Spleen (tissue), 11 donors: ENCODE data around the gene EIF1AD. TPM values are rescaled to one million over a fixed set of nuclear protein-coding genes. Genes with fewer than 3 reads are reported as not detected.

Source experiments
- DNase-seq: peaks from one replicate; pipeline ENCODE4 v3.0.0-alpha.2; 2020
- H3K27ac ChIP-seq, 8 donors: fragments of 200-600 bp; sonication (generic) in 7 of 8; 1 replicate in 4 of 8; 2 replicates in 4 of 8; pipeline versions ENCODE4 v1.5.0 to v1.8.0; 2016 to 2021; ENCODE audit warnings: inconsistent platforms in 4 of 8, mild to moderate bottlenecking in 4 of 8, moderate library complexity in 1 of 8
- H3K27me3 ChIP-seq, 7 donors: fragments of 200-600 bp; sonication (generic) in 6 of 7; replicated peaks in 1 of 7; 1 replicate in 4 of 7; 2 replicates in 3 of 7; pipeline versions ENCODE4 v1.5.0 to v1.8.0; 2016 to 2021; ENCODE audit warnings: inconsistent platforms in 3 of 7, mild to moderate bottlenecking in 1 of 7
- H3K36me3 ChIP-seq, 6 donors: fragments of 200-600 bp; sonication (generic) in 5 of 6; 1 replicate in 4 of 6; 2 replicates in 2 of 6; pipeline versions ENCODE4 v1.5.0 to v1.8.0; 2016 to 2021; ENCODE audit warnings: inconsistent platforms in 2 of 6
- H3K4me1 ChIP-seq, 6 donors: fragments of 200-600 bp; sonication (generic) in 5 of 6; 1 replicate in 3 of 6; 2 replicates in 3 of 6; pipeline versions ENCODE4 v1.5.0 to v1.8.0; 2016 to 2021; ENCODE audit warnings: inconsistent platforms in 3 of 6
- H3K4me3 ChIP-seq, 8 donors: fragments of 200-600 bp; sonication (generic) in 7 of 8; 1 replicate in 4 of 8; 2 replicates in 4 of 8; pipeline versions ENCODE4 v1.5.0 to v1.8.0; 2016 to 2021; ENCODE audit warnings: inconsistent platforms in 4 of 8, mild to moderate bottlenecking in 4 of 8, moderate library complexity in 2 of 8
- H3K9me3 ChIP-seq, 8 donors: fragments of 200-600 bp; sonication (generic) in 7 of 8; 1 replicate in 4 of 8; 2 replicates in 4 of 8; pipeline versions ENCODE4 v1.5.0 to v1.8.0; 2016 to 2021; ENCODE audit warnings: inconsistent platforms in 4 of 8
- POLR2A ChIP-seq, 3 donors: fragments of 450-650 bp; IDR thresholded peaks; one replicate each; pipeline ENCODE4 v1.5.1; 2017; ENCODE audit warnings: antibody characterized with exemption in 3 of 3, mild to moderate bottlenecking in 1 of 3
- POLR2AphosphoS5 ChIP-seq, 3 donors: sonication (generic); formaldehyde crosslinking; IDR thresholded peaks; one replicate each; pipeline ENCODE4 v1.5.1; 2017; ENCODE audit warnings: antibody characterized with exemption in 3 of 3
- WGBS, 5 donors: extraction: QIAGEN DNeasy Blood & Tissue Kit in 3 of 5; methylation state at CpG; one replicate each; pipeline versions ENCODE4 v1.1.5 to v1.1.7; 2013 to 2018; 5-methylcytosine and 5-hydroxymethylcytosine counted together
- intact Hi-C: fragments of 100-400 bp; cut with DNase I; formaldehyde crosslinking; loops from one replicate; pipeline ENCODE4 v1.15.0; 2023; ENCODE audit warnings: low total_unique reads
- polyA plus RNA-seq, 3 donors: library from polyadenylated mRNA; stranded (reverse); fragments of 200-250 nt; gene quantifications; one replicate each; pipeline ENCODE4 v1.2.1, GENCODE V29; 2013
- total RNA-seq, 7 donors: library from RNA; depleted of rRNA in 3 of 7; stranded (reverse); fragments of >200 nt in 3 of 7; fragmentation: NEBNext Ultra II Directional in 4 of 7; extraction: Animal tissue kit (Norgen Biotek cat#: 25700) in 4 of 7; gene quantifications; one replicate each; pipeline versions ENCODE4 v1.1.0 to v1.2.1, GENCODE V29; 2016 to 2021
- TF ChIP-seq, protein P1 (sequence below), 11 experiments: fragments of 200-600 bp in 7 of 11; fragments of 450-650 bp in 4 of 11; sonication (generic) in 4 of 11; IDR thresholded peaks in 8 of 11; conservative IDR thresholded peaks in 3 of 11; 1 replicate in 7 of 11; 2 replicates in 4 of 11; pipeline versions ENCODE4 v1.4.0 to v1.8.0; 2016 to 2021; ENCODE audit warnings: antibody characterized with exemption in 11 of 11, inconsistent platforms in 4 of 11, mild to moderate bottlenecking in 1 of 11
- donor health status: healthy with polysubstance abuse.
- donor health status: DM: no; HTN: no; CAD: no; lungs with moderate emphysema.
- donor health status: DM: no; HTN: no; CAD: no.
- donor health status: Bipolar disorder and iron deficiency.
- donor health status: healthy.
- donor health status: DM: no; HTN: no; CAD: no.
- donor health status: DM: yes; HTN: yes; CAD: no.

The EIF1AD gene
- total and polyA plus RNA-seq, 10 donors, result 14.3 to 39.2 (median 29.5) TPM

DNA sequence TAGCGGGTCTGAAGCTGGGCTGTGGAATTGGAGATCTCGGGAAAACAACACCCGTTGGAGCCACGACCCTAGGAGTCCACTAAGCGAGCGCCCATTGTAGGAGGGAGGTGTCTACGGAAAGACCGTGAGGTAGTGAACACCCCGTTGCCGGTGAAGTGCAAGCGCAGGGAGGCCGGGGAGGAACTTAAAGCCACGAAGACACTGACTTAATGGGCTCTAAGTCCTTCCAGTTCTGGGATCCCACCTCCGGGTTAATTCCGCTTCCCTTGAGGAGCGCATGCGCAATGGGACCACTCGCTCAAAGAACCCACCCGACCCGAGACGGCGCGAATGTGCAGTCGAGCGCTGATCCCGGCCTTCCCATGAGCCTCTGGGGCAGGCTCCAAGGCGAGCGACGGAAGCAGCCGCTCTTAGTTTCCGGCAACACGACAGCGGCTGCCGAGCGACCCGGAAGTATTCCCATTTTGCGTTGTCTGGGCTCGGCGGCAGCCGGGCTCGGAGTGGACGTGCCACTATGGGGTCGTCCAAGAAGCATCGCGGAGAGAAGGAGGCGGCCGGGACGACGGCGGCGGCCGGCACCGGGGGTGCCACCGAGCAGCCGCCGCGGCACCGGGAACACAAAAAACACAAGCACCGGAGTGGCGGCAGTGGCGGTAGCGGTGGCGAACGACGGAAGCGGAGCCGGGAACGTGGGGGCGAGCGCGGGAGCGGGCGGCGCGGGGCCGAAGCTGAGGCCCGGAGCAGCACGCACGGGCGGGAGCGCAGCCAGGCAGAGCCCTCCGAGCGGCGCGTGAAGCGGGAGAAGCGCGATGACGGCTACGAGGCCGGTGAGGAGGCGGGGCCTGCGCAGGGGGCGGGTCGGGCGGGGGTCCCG lies 40.5 kb downstream of the EIF1AD start, which contains the start of gene SART1:
Gene SART1 (plus strand): TSS at position 468 of the 874 bp plus-strand sequence. CDS start 47 bp downstream, at position 515.
- no peaks in the 10 kb centered on the region for H3K9me3 ChIP-seq
- TF ChIP-seq, protein P1, sequence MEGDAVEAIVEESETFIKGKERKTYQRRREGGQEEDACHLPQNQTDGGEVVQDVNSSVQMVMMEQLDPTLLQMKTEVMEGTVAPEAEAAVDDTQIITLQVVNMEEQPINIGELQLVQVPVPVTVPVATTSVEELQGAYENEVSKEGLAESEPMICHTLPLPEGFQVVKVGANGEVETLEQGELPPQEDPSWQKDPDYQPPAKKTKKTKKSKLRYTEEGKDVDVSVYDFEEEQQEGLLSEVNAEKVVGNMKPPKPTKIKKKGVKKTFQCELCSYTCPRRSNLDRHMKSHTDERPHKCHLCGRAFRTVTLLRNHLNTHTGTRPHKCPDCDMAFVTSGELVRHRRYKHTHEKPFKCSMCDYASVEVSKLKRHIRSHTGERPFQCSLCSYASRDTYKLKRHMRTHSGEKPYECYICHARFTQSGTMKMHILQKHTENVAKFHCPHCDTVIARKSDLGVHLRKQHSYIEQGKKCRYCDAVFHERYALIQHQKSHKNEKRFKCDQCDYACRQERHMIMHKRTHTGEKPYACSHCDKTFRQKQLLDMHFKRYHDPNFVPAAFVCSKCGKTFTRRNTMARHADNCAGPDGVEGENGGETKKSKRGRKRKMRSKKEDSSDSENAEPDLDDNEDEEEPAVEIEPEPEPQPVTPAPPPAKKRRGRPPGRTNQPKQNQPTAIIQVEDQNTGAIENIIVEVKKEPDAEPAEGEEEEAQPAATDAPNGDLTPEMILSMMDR (IDR thresholded peaks at IDR 0.05 in 8 of 11, conservative IDR thresholded peaks at IDR 0.05 in 3 of 11), result peak in 3 of 11 experiments; percentile 11 to 36 (median 15)
- peak; percentile 95 to 97 (median 95) for TF ChIP-seq POLR2AphosphoS5 (IDR thresholded peaks at IDR 0.05)
- peak in 1 of 3 donors; percentile 51 for TF ChIP-seq POLR2A (IDR thresholded peaks at IDR 0.05)
- peak; percentile 99 for DNase-seq
- 0 to 1% (median 0%) methylated on average over 33 to 97 of the region's 97 CpGs for WGBS, 5 donors
- H3K36me3 ChIP-seq, result peaks cover 4 to 34% (median 29%) of the 10 kb centered on the region in 6 donors
- H3K4me1 ChIP-seq, result peaks cover 19 to 56% (median 44%) of the 10 kb centered on the region in 6 donors
- peak within 1 kb of the TSS; percentile 79 to 100 (median 98) for H3K4me3 ChIP-seq
- no peaks in the 10 kb centered on the region for H3K27me3 ChIP-seq
- intact Hi-C loops, result no loop called here
- peak within 1 kb of the TSS; percentile 64 to 97 (median 94) for H3K27ac ChIP-seq

DNA sequence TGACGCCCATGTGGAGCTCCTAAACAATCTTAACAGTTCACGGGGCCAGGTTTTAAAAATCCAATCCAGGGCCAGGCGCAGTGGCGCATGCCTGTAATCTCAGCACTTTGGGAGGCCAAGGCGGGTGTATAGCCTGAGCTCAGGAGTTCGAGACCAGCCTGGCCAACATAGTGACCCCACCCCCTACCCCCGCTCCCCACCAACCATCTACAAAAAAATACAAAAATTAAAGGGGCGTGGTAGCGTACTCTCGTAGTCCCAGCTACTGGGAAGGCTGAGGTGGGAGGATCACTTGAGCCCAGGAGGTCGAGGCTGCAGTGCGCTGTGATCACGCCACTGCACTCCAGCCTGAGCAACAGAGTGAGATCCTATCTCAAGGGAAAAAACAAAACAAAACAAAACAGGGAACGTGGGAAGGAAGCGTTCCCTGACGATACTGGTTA lies 41.1 kb downstream of the EIF1AD start:
- TF ChIP-seq POLR2AphosphoS5 (IDR thresholded peaks at IDR 0.05), result no peak
- no peak for TF ChIP-seq POLR2A (IDR thresholded peaks at IDR 0.05)
- TF ChIP-seq, protein P1 (IDR thresholded peaks at IDR 0.05 in 8 of 11, conservative IDR thresholded peaks at IDR 0.05 in 3 of 11), result no peak
- peaks cover 19 to 60% (median 44%) of the 10 kb centered on the region in 6 donors for H3K4me1 ChIP-seq
- intact Hi-C loops, result no loop called here
- DNase-seq, result peak; percentile 66
- no peaks in the 10 kb centered on the region for H3K9me3 ChIP-seq
- H3K27me3 ChIP-seq, result no peaks in the 10 kb centered on the region
- WGBS, 5 donors, result 52 to 59% (median 57%) methylated on average over 16 of the region's 16 CpGs
- H3K4me3 ChIP-seq, result peak overlapping the region; percentile 79 to 100 (median 98)
- peaks cover 0 to 28% (median 22%) of the 10 kb centered on the region in 6 donors for H3K36me3 ChIP-seq
- H3K27ac ChIP-seq, result peak overlapping the region; percentile 64 to 97 (median 94)

DNA sequence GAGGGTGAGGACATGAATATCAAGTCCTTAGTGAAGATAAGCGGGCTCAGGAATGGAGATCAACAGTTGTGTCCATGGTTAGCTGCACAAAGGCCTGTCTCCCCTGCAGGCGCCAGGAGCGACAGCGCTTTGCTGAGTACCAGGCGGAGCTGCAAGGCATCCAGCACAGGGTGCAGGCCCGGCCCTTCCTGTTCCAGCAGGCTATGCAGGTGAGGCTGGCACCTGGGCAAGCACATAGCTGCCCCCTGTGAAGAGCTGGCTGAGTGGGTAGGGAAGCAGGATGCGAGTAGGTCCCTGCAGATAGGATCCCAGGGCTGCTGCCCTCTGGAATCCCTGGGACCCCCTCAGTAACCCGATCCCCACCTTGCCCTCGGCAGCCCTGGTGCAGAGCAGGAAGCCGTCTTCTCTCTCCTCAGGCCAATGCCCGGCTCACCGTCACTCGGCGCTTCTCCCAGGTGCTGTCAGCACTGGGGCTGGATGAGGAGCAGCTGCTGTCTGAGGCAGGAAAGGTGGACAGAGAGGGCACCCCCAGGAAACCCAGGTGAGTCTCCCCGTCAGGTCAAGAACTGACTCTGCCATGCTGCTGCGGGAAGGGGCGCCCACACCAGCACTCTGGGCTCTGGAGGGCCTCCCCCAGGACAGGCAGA lies 43.1 kb downstream of the EIF1AD start:
- intact Hi-C loops, result no loop called here
- Histone ChIP-seq H3K27ac (no peak overlapping the region), H3K4me1 (peaks cover 18 to 46% (median 33%) of the 10 kb centered on the region in 6 donors), H3K36me3 (peaks cover 0 to 8% (median 3%) of the 10 kb centered on the region in 6 donors), H3K9me3 (no peaks in the 10 kb centered on the region), H3K4me3 (no peak overlapping the region), H3K27me3 (no peaks in the 10 kb centered on the region)
- TF ChIP-seq POLR2AphosphoS5 (IDR thresholded peaks at IDR 0.05) (no peak), POLR2A (IDR thresholded peaks at IDR 0.05) (no peak)
- TF ChIP-seq, protein P1 (IDR thresholded peaks at IDR 0.05 in 8 of 11, conservative IDR thresholded peaks at IDR 0.05 in 3 of 11), result no peak
- peak; percentile 74 for DNase-seq
- WGBS, 5 donors, result 85 to 92% (median 87%) methylated on average over 11 to 17 of the region's 17 CpGs
